Vagina (tissue), 2 donors: ENCODE data around the gene AMIGO1. TPM values are rescaled to one million over a fixed set of nuclear protein-coding genes. Genes with fewer than 3 reads are reported as not detected.
A peak's percentile ranks its signal among the peaks of the same experiment; 100 is the strongest.

ENCODE experiments used
- DNase-seq, 2 donors: peaks; one replicate each; pipeline ENCODE4 v3.0.0-alpha.2; 2017; ENCODE audit errors: extremely low spot score in 2 of 2
- H3K27ac ChIP-seq: fragments of 200-600 bp; sonication (generic); one replicate; pipeline ENCODE4 v1.5.1; 2019
- H3K27me3 ChIP-seq: fragments of 200-600 bp; sonication (generic); one replicate; pipeline ENCODE4 v1.5.1; 2019
- H3K36me3 ChIP-seq, 2 donors: fragments of 200-600 bp; sonication (generic); one replicate each; pipeline ENCODE4 v1.5.1; 2017 to 2019
- H3K4me1 ChIP-seq: fragments of 200-600 bp; sonication (generic); one replicate; pipeline ENCODE4 v1.5.1; 2019
- H3K4me3 ChIP-seq, 2 donors: fragments of 200-600 bp; sonication (generic); 1 replicate in 1 of 2; 2 replicates in 1 of 2; pipeline ENCODE4 v1.5.1; 2016 to 2019
- H3K9me3 ChIP-seq: fragments of 200-600 bp; sonication (generic); one replicate; pipeline ENCODE4 v1.5.1; 2019
- CTCF ChIP-seq, 3 experiments: fragments of 450-650 bp in 2 of 3; fragments of 200-600 bp in 1 of 3; sonication (generic) in 1 of 3; IDR thresholded peaks; one replicate each; pipeline ENCODE4 v1.5.1; 2017 to 2019; ENCODE audit warnings: antibody characterized with exemption in 3 of 3, mild to moderate bottlenecking in 2 of 3, moderate library complexity in 2 of 3
- POLR2A ChIP-seq, 2 donors: fragments of 450-650 bp; IDR thresholded peaks; one replicate each; pipeline ENCODE4 v1.6.1; 2017; ENCODE audit warnings: antibody characterized with exemption in 2 of 2, mild to moderate bottlenecking in 2 of 2, moderate library complexity in 2 of 2
- POLR2AphosphoS5 ChIP-seq, 2 donors: sonication (generic); formaldehyde crosslinking; IDR thresholded peaks; one replicate each; pipeline ENCODE4 v1.9.0; 2017; ENCODE audit warnings: antibody characterized with exemption in 2 of 2, mild to moderate bottlenecking in 2 of 2, low read depth in 1 of 2; ENCODE audit not compliant: insufficient read depth in 1 of 2
- intact Hi-C: fragments of 100-400 bp; cut with DNase I; formaldehyde crosslinking; loops from one replicate; pipeline ENCODE4 v1.15.1; 2023
- total RNA-seq: library from RNA; depleted of rRNA; stranded (reverse); fragments of >200 nt; gene quantifications from one replicate; pipeline ENCODE4 v1.2.3, GENCODE V29; 2016

Gene AMIGO1
- total RNA-seq, 1 donor from 2014 or later, result 6.4 TPM

- Histone ChIP-seq H3K27ac (peak overlapping the region; percentile 27), H3K36me3 (peaks cover 0 to 19% of the 10 kb centered on the region in 2 donors), H3K4me3 (no peak overlapping the region), H3K4me1 (peaks cover 84% of the 10 kb centered on the region), H3K27me3 (no peaks in the 10 kb centered on the region), H3K9me3 (no peaks in the 10 kb centered on the region)
- no peak for DNase-seq
- intact Hi-C loops, result loop anchor here (5.0 kb wide), 1 partner anchor 33 kb away; no protein-coding TSS in a partner anchor
- TF ChIP-seq POLR2AphosphoS5 (IDR thresholded peaks at IDR 0.05; ENCODE audit: insufficient read depth in 1 of 2, low read depth in 1 of 2) (no peak), POLR2A (IDR thresholded peaks at IDR 0.05) (no peak), CTCF (IDR thresholded peaks at IDR 0.05) (no peak)
Measured at GRCh38 chr1:109499081-109499480, 10.4 kb downstream of the AMIGO1 start.

- Histone ChIP-seq H3K27me3 (no peaks in the 10 kb centered on the region), H3K27ac (peak overlapping the region; percentile 13), H3K9me3 (no peaks in the 10 kb centered on the region), H3K4me3 (no peak overlapping the region), H3K36me3 (peaks cover 0 to 19% of the 10 kb centered on the region in 2 donors), H3K4me1 (peaks cover 83% of the 10 kb centered on the region)
- peak in 2 of 3 experiments; percentile 24 to 47 for TF ChIP-seq CTCF (IDR thresholded peaks at IDR 0.05)
- TF ChIP-seq POLR2AphosphoS5 (IDR thresholded peaks at IDR 0.05; ENCODE audit: insufficient read depth in 1 of 2, low read depth in 1 of 2), result no peak
- TF ChIP-seq POLR2A (IDR thresholded peaks at IDR 0.05), result no peak
- intact Hi-C loops, result loop anchor here (5.0 kb wide), 1 partner anchor 34 kb away; no protein-coding TSS in a partner anchor
- no peak for DNase-seq
Measured at GRCh38 chr1:109498161-109498801, 11.2 kb downstream of the AMIGO1 start.

GRCh38 chr1:109497449-109498160 is 11.9 kb downstream of the AMIGO1 start:
- H3K4me3 ChIP-seq, result no peak overlapping the region
- peaks cover 0 to 19% of the 10 kb centered on the region in 2 donors for H3K36me3 ChIP-seq
- TF ChIP-seq CTCF (IDR thresholded peaks at IDR 0.05), result no peak
- no peak for TF ChIP-seq POLR2A (IDR thresholded peaks at IDR 0.05)
- TF ChIP-seq POLR2AphosphoS5 (IDR thresholded peaks at IDR 0.05; ENCODE audit: insufficient read depth in 1 of 2, low read depth in 1 of 2), result no peak
- peaks cover 83% of the 10 kb centered on the region for H3K4me1 ChIP-seq
- H3K9me3 ChIP-seq, result no peaks in the 10 kb centered on the region
- peak overlapping the region; percentile 13 for H3K27ac ChIP-seq
- DNase-seq, result no peak
- no peaks in the 10 kb centered on the region for H3K27me3 ChIP-seq
- intact Hi-C loops, result loop anchor here (5.0 kb wide), 1 partner anchor 35 kb away; no protein-coding TSS in a partner anchor

- H3K4me3 ChIP-seq, result no peak overlapping the region
- intact Hi-C loops, result loop anchor here (5.0 kb wide), 1 partner anchor 37 kb away; no protein-coding TSS in a partner anchor
- H3K9me3 ChIP-seq, result no peaks in the 10 kb centered on the region
- DNase-seq, result no peak
- TF ChIP-seq POLR2AphosphoS5 (IDR thresholded peaks at IDR 0.05; ENCODE audit: insufficient read depth in 1 of 2, low read depth in 1 of 2) (no peak), POLR2A (IDR thresholded peaks at IDR 0.05) (no peak), CTCF (IDR thresholded peaks at IDR 0.05) (no peak)
- H3K27ac ChIP-seq, result no peak overlapping the region
- H3K36me3 ChIP-seq, result peaks cover 0 to 19% of the 10 kb centered on the region in 2 donors
- H3K27me3 ChIP-seq, result no peaks in the 10 kb centered on the region
- peaks cover 65% of the 10 kb centered on the region for H3K4me1 ChIP-seq
Measured at GRCh38 chr1:109495738-109496137, 13.8 kb downstream of the AMIGO1 start.
